SIG-M5 treated with dmso at 0.1 percent for 504 hours (cell line): ENCODE results near the gene UQCC3.
"Not testable (repeated sequence)": the region's sequence is repeated elsewhere in the genome, so short reads cannot be mapped to it uniquely, and the experiment has no call there.

Experiments used
- DNase-seq: peaks from one replicate; lab custom pipeline; 2025; ENCODE audit not compliant: unreplicated experiment; lab: John Stamatoyannopoulos, UW

UQCC3 gene

GRCh38 chr11:62702246-62702645, 30.8 kb downstream of the UQCC3 start:
- no peak for DNase-seq

GRCh38 chr11:62703921-62704320, 32.4 kb downstream of the UQCC3 start:
- DNase-seq = not testable (repeated sequence)

GRCh38 chr11:62705413-62705812, 33.9 kb downstream of the UQCC3 start:
- no peak for DNase-seq

DNA sequence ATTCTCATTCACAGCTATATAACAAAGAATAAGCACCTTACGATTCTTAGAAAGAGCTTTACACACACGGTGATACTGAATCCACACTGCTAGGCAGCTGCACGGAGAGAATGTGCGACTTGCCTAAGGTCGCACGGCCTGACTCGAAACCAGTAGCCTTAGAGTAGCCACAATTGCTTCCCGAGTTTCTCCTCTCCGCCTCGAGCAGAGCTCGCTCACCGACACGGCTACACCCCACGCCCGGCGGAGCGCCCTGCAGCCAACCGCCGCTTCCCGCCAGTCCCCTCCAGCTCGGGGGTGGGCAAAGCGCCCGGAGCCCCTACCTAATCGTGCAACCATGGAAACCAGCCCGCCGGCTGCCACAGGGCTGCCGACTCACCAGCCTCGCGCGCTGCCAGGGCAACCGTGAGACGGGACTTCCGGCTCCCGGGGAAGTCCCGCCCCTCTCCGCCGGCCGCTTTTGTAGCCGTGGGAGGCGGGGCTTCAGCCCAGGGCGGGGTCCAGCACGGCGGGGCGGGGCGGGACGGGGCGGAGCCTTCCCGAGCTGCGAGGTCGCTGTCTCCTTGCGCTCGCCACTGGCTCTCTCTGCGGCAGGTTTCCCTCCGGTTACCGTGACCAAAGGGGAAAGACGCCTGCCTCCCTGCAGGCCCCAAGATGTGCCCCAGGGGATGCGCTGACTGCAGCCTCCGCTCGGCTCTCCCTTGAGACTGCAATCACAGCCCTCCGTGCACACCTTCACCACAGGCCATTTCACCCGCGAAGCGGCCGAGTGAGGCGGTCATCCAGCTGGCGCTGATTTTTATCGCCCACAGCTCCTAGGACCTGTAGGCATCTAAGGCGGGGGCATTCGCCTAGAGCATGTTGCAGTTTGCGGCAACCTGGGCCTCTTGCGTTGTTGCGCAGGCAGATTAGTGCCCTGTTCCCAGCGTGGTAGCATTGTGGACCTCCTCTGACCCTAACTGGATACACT, 34.7 kb downstream of the UQCC3 start:
- peak; percentile 86 for DNase-seq

GRCh38 chr11:62706850-62707247, 35.4 kb downstream of the UQCC3 start:
- no peak for DNase-seq

DNA sequence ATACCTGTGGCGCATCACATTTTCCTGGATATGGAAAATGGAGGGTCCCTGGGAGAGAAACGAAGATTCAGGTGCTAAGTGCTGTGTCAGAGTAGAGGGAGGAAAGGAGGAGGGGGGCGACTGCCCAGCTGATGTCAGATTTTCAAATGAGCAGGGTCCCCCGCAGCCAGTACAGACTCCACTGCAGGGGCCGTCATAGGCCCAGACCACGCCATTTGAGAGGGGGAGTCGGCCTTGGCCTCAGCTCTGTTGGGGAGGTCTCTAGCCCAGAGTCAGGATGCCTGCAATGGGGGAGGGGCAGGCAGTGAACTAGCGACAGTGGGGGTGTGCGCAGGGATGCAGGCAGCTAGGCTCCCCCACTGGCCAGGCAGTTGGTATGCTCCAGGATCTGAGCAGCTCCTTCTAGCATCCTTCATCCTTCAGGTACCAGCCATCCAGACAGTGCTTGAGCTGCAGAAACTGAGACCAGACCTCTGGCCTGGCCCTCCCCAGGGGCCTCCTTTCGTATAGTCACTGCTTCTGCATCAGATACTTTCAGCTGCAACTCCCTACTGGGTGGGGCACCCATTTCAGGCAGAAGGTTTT, 35.9 kb downstream of the UQCC3 start, which contains the start of the genes BSCL2 and GNG3:
TSS of gene BSCL2 (minus strand) at position 148 of the 585 bp plus-strand sequence. CDS start 229 bp downstream, outside the sequence.
TSS of gene GNG3 (plus strand) at position 400 of the 585 bp plus-strand sequence. CDS start 620 bp downstream, outside the sequence.
- no peak for DNase-seq

- DNase-seq = no peak
Measured at GRCh38 chr11:62708392-62708791, 36.9 kb downstream of the UQCC3 start.

DNA sequence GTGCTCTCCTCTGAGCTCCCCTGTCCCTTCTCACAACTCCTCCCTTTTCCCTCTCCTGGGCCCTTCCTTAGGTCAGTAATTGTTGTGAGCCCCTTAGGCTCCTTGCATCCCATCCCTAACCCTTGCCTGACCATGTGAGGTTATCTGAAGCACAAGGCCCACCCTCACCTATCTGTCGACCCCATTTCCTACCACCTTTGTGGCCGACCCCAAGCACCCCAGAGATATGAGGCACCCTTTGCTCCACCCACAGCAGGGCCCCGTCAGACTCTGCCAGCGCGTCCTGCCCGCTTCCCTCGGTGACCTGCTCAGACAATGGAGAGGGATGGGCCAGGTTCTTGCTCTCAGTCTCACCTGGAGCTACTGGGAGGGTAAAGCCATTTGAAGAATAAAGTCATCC, 37.3 kb downstream of the UQCC3 start:
- no peak for DNase-seq

- DNase-seq = peak; percentile 96
Measured at GRCh38 chr11:62709247-62710000, 38.0 kb downstream of the UQCC3 start.

DNA sequence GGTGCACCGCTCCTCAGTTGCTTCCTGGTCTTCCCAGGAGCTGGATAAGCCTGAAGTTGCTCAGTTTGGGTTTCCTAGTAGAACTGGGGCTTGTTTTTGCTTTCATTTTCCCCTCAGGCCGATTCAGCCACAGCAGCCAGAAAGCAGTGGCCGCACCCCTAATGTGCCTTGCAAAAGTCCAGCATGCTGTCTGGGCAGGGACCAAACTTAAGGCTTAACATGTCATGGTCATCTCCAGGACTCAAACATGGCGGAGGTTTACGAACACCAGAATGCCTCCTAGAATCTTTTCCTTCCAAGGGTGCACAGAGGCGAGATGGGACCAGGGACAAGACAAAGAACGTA, 38.5 kb downstream of the UQCC3 start:
- DNase-seq = no peak

GRCh38 chr11:62712276-62712812, 40.9 kb downstream of the UQCC3 start:
- no peak for DNase-seq

DNA sequence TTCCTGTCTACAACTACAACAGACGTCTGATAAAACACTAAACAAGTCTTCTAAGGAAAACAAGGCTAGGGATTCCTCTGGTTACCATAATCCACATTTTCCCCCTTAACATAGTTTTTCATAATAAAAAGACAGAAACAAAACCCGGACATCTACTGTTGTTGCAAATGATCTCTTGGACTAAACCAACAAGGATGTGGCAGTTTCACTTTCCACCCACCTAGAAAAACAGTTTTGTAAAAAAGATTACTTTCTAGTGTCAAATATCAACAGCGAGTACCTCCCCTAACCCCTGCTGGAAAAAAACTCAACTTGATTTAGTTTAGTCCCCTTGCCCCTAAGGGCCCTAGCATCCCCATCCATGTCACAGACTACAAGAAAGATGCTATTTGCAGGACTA, 41.4 kb downstream of the UQCC3 start:
- no peak for DNase-seq

- DNase-seq = no peak
Measured at GRCh38 chr11:62713343-62713742, 41.9 kb downstream of the UQCC3 start.

DNA sequence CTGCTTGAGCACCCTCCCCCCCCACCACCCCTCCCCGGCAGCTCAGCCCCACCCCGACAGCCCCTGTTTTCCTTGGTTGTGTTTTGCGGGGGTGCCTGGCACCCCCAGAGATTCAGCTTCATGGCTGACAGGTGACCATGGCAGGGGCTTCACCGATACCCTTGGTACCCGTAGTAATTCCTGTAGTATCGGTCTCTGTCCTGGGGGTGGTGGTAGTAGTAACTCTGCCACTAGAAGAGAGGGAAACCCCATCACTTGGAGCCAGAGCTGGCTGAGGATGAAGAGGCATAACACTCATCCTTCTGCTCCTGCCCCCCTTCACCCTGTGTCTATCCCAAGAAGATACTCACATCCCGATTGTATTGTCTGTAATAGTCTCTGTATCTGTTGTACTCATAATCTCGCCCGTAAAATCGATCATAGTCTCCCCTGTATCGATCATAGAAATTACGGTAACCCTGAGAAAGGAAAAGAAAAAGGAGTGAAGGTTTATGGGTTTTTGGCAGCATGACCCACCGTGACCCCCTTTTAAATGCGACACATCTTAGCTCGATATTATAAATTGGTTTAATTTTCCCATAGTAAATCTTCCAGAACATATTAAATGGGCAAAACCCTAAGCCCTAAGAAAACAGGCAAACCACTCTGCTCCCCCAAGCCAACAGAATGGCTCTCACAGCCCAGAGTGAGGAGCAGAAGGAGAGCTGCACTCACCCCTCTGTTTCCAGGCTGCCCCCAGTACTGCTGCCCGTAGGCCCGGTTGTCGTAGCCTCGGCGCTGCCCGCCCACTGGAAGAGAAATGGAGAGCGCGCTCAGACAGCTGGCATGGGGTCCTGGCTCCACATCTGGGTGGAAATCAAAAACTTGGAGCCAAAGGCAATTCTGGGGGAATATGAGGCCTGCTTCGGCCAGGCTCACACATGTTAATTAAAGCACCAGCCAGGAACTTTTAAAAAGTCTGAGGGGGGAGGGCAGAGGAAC, 44.0 kb downstream of the UQCC3 start:
- no peak for DNase-seq

GRCh38 chr11:62716206-62716605, 44.7 kb downstream of the UQCC3 start:
- no peak for DNase-seq

GRCh38 chr11:62716816-62717215, 45.3 kb downstream of the UQCC3 start:
- DNase-seq = no peak

DNA sequence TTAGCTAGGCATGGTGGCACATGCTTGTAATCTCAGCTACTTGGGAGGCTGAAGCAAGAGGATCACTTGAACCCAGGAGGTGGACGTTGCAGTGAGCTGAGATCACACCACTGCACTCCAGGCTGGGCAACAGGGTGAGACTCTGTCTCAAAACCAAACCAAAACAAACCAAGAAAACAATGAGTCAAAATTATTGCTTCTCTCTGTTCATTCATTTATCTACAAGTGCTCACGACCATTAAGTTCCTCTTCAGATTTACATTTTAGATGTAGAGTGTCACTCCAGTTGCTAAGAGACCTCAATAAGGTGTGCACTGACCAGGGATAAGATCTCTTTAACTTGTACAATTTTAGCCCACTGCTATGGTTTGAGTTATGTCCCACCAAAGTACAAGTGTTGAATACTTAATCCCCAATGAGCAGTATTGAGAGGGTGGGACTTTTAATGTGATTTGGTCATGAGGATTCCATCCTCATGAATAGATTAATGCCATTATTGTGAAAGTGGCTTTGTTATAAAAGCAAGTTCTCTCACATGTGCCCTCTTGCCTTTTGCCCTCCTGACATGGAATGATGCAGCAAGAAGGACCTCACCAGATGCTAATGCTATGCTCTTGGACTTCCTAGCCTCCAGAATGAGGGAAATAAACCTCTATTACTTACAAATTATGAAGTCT, 48.0 kb downstream of the UQCC3 start:
- DNase-seq = no peak

GRCh38 chr11:62721994-62722393, 50.5 kb downstream of the UQCC3 start:
- DNase-seq = peak; percentile 46
